ENCODE results near the gene VAT1. TPM values are rescaled to one million over a fixed set of nuclear protein-coding genes. Genes with fewer than 3 reads are reported as not detected.
A peak's percentile ranks its signal among the peaks of the same experiment; 100 is the strongest.

The VAT1 gene
- total and polyA plus RNA-seq, 2 of the 13 experiments (the other 11 are each of a cell fraction or from before 2014, with no cell fraction given): 143 to 205 TPM

GRCh38 chr17:42979511-42980273 lies 42.5 kb downstream of the VAT1 start, which contains the start of gene PTGES3L (continued):
- TF ChIP-seq STAT5B (CRISPR knock-in tag; IDR thresholded peaks at IDR 0.05): no peak
- TF ChIP-seq ZNF609 (CRISPR knock-in tag; IDR thresholded peaks at IDR 0.05; ENCODE audit: borderline replicate concordance): 0 out of 2 replicates have a peak, but pooled peaks have one; percentile 8
- TF ChIP-seq EP300 (IDR thresholded peaks at IDR 0.05; ENCODE audit: low read depth in 2 of 2, low read length in 2 of 2): peak in 1 of 2 experiments; percentile 25; a peak in 1 of 4 replicates
- peak; percentile 10; the same call in 1 of the 2 replicates for TF ChIP-seq EP300 (CRISPR knock-in tag; IDR thresholded peaks at IDR 0.05; ENCODE audit: borderline replicate concordance)
- TF ChIP-seq JUNB (CRISPR knock-in tag; IDR thresholded peaks at IDR 0.05; ENCODE audit: borderline replicate concordance): no peak
- no peak for TF ChIP-seq HNRNPLL (IDR thresholded peaks at IDR 0.05; ENCODE audit: low read depth, low read length, poor library complexity, severe bottlenecking)
- no peak for TF ChIP-seq ZNF24 (IDR thresholded peaks at IDR 0.05)
- TF ChIP-seq NR1H2 (CRISPR knock-in tag; IDR thresholded peaks at IDR 0.05; ENCODE audit: borderline replicate concordance, low read depth): no peak
- 0 out of 2 replicates have a peak, but pooled peaks have one; percentile 25 for TF ChIP-seq KDM4B (CRISPR knock-in tag; IDR thresholded peaks at IDR 0.05)
- TF ChIP-seq ZNF646 (CRISPR knock-in tag; IDR thresholded peaks at IDR 0.05): no peak
- TF ChIP-seq TMF1 (CRISPR knock-in tag; IDR thresholded peaks at IDR 0.05; ENCODE audit: low read depth): no peak
- peak; percentile 44; the same call in 1 of the 2 replicates for TF ChIP-seq KLF15 (CRISPR knock-in tag; IDR thresholded peaks at IDR 0.05; ENCODE audit: borderline replicate concordance)
- TF ChIP-seq ERF (CRISPR knock-in tag; IDR thresholded peaks at IDR 0.05): no peak
- no peak for TF ChIP-seq PHB2 (IDR thresholded peaks at IDR 0.05; ENCODE audit: partially characterized antibody)
- 0 out of 2 replicates have a peak, but pooled peaks have one; percentile 85 for TF ChIP-seq ZNF224 (CRISPR knock-in tag; IDR thresholded peaks at IDR 0.05)
- 0 out of 2 replicates have a peak, but pooled peaks have one; percentile 28 for TF ChIP-seq ZBTB7A (CRISPR knock-in tag; IDR thresholded peaks at IDR 0.05)
